ENCODE results near the gene VPREB3. TPM values are rescaled to one million over a fixed set of nuclear protein-coding genes. Genes with fewer than 3 reads are reported as not detected.

VPREB3 gene
- total RNA-seq, 1 experiment from 2014 or later, result 1.1 TPM

DNA sequence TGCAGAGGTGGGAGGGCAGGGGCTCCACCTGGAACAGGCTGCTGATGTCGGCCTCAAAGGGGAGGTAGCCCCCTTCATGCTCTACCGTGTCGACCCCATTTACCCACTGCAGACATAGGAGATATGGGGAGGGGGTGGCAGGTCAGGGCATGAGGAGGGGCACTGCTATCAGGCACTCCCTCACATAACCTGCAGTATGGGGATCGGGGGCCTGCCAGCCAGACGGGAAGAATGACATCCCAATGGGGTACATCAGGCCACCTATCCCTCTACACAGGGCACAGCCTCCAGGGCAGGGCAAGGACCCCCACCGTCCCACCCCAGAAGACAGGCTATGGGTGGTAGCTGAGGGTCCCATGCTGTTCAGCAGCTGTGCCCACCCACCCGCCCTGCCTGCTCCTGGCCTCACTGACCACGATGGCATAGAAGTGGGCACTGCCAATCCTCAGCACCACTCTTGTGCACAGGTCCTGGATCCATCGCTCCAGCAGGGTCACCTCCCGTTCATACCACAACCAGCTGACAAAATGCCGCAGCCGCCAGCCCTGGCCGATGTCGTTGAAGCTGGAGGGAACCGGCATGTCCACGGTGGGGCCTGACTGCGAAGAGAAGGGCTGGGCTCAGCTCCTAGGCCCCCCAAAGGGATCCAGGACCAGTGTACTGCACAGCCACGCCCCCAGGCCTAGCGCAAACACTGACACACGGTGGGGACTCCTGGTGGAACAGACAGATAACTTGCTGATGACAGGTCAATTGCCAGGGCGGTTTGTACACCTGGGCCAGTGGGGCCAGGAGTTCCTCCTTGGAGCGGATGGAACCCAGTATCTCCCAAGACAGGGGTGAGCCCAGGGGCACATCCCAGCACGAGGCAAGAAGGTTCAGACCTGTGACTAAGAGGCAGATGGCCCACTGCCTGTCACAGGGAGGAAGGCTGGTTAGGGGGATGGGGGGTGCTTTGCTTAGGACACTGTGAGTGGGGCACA, 39.3 kb downstream of the VPREB3 start:
- peaks cover 9% of the 10 kb centered on the region; the same call in 1 of the 2 replicates for H3F3A ChIP-seq (ENCODE audit: insufficient read depth, low read depth)
- no peaks in the 10 kb centered on the region for H3K27me3 ChIP-seq (ENCODE audit: insufficient read depth, low read depth)
- intact Hi-C loops (cut with micrococcal nuclease; ENCODE audit: unreplicated experiment), result no loop called here
- H3K9me2 ChIP-seq (ENCODE audit: insufficient read depth), result no peaks in the 10 kb centered on the region
- no peaks in the 10 kb centered on the region for H4K20me1 ChIP-seq (ENCODE audit: insufficient read depth)
- H3K4me2 ChIP-seq, result no peak overlapping the region
- H3K36me3 ChIP-seq (ENCODE audit: low read depth), result 0 out of 2 replicates have a peak, but pooled peaks cover 2% of the 10 kb centered on the region
- peaks cover 10% of the 10 kb centered on the region for H3K79me2 ChIP-seq (ENCODE audit: low read depth)
- H3K9me3 ChIP-seq (ENCODE audit: insufficient read depth, low read depth), result no peaks in the 10 kb centered on the region
- no peak overlapping the region for H3K4me3 ChIP-seq
- ChIA-PET POLR2A (ENCODE audit: unreplicated experiment) (interaction anchor here (0.6 to 0.7 kb wide), 2 partner anchors 56 to 60 kb away, joined by 3 to 6 read pairs; no protein-coding TSS in a partner anchor), CTCF (interaction anchor here (0.6 kb wide), 1 partner anchor 55 kb away, joined by 6 read pairs; no protein-coding TSS in a partner anchor)
- H3K27ac ChIP-seq, result no peak overlapping the region
- H3K4me1 ChIP-seq (replicated peaks; ENCODE audit: insufficient read depth), result 0 out of 2 replicates have a peak, but pooled peaks cover 8% of the 10 kb centered on the region
- no peak overlapping the region for H2AFZ ChIP-seq
- no TSS peak for BruUV-seq (replicated peaks)
- TF ChIP-seq, protein P1, sequence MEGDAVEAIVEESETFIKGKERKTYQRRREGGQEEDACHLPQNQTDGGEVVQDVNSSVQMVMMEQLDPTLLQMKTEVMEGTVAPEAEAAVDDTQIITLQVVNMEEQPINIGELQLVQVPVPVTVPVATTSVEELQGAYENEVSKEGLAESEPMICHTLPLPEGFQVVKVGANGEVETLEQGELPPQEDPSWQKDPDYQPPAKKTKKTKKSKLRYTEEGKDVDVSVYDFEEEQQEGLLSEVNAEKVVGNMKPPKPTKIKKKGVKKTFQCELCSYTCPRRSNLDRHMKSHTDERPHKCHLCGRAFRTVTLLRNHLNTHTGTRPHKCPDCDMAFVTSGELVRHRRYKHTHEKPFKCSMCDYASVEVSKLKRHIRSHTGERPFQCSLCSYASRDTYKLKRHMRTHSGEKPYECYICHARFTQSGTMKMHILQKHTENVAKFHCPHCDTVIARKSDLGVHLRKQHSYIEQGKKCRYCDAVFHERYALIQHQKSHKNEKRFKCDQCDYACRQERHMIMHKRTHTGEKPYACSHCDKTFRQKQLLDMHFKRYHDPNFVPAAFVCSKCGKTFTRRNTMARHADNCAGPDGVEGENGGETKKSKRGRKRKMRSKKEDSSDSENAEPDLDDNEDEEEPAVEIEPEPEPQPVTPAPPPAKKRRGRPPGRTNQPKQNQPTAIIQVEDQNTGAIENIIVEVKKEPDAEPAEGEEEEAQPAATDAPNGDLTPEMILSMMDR (conservative IDR thresholded peaks at IDR 0.05), result no peak
- no peak for TF ChIP-seq EZH2 (IDR thresholded peaks at IDR 0.05; ENCODE audit: low read depth)
- DNase-seq, result no peak

GRCh38 chr22:23713696-23714595, 40.3 kb downstream of the VPREB3 start:
- Histone ChIP-seq H3K27me3 (ENCODE audit: insufficient read depth, low read depth) (no peaks in the 10 kb centered on the region), H3K79me2 (ENCODE audit: low read depth) (peaks cover 10% of the 10 kb centered on the region), H3K9me3 (ENCODE audit: insufficient read depth, low read depth) (no peaks in the 10 kb centered on the region), H3K4me3 (no peak overlapping the region), H2AFZ (no peak overlapping the region), H3K9me2 (ENCODE audit: insufficient read depth) (no peaks in the 10 kb centered on the region), H3F3A (ENCODE audit: insufficient read depth, low read depth) (peaks cover 9% of the 10 kb centered on the region; the same call in 1 of the 2 replicates), H3K36me3 (ENCODE audit: low read depth) (0 out of 2 replicates have a peak, but pooled peaks cover 11% of the 10 kb centered on the region), H3K27ac (no peak overlapping the region), H3K4me1 (replicated peaks; ENCODE audit: insufficient read depth) (0 out of 2 replicates have a peak, but pooled peaks cover 8% of the 10 kb centered on the region), H3K4me2 (no peak overlapping the region), H4K20me1 (ENCODE audit: insufficient read depth) (no peaks in the 10 kb centered on the region)
- no peak for DNase-seq
- intact Hi-C loops (cut with micrococcal nuclease; ENCODE audit: unreplicated experiment), result no loop called here
- POLR2A ChIA-PET (ENCODE audit: unreplicated experiment), result interaction anchor here (0.6 to 0.7 kb wide), 3 partner anchors 55 to 98 kb away, joined by 3 to 6 read pairs (median 4); no protein-coding TSS in a partner anchor
- no TSS peak for BruUV-seq (replicated peaks)
- CTCF ChIA-PET, result interaction anchor here (0.8 kb wide), 1 partner anchor 37 kb away, joined by 4 read pairs; the partner anchor contains the start of gene ZNF70
- TF ChIP-seq, protein P1 (conservative IDR thresholded peaks at IDR 0.05), result no peak
- no peak for TF ChIP-seq EZH2 (IDR thresholded peaks at IDR 0.05; ENCODE audit: low read depth)

GRCh38 chr22:23712256-23712655, 42.0 kb downstream of the VPREB3 start:
- BruUV-seq (replicated peaks), result no TSS peak
- no peak for DNase-seq
- Histone ChIP-seq H3K79me2 (ENCODE audit: low read depth) (peaks cover 10% of the 10 kb centered on the region), H3K9me2 (ENCODE audit: insufficient read depth) (no peaks in the 10 kb centered on the region), H3K4me1 (replicated peaks; ENCODE audit: insufficient read depth) (no peaks in the 10 kb centered on the region), H3K4me2 (no peak overlapping the region), H3F3A (ENCODE audit: insufficient read depth, low read depth) (no peaks in the 10 kb centered on the region), H3K27me3 (ENCODE audit: insufficient read depth, low read depth) (no peaks in the 10 kb centered on the region), H3K9me3 (ENCODE audit: insufficient read depth, low read depth) (no peaks in the 10 kb centered on the region), H4K20me1 (ENCODE audit: insufficient read depth) (no peaks in the 10 kb centered on the region), H3K27ac (no peak overlapping the region), H3K36me3 (ENCODE audit: low read depth) (0 out of 2 replicates have a peak, but pooled peaks cover 18% of the 10 kb centered on the region), H2AFZ (no peak overlapping the region), H3K4me3 (no peak overlapping the region)
- ChIA-PET POLR2A (ENCODE audit: unreplicated experiment) (interaction anchor here (0.6 kb wide), 1 partner anchor 16 kb away, joined by 5 read pairs; no protein-coding TSS in a partner anchor), CTCF (no interaction called here)
- intact Hi-C loops (cut with micrococcal nuclease; ENCODE audit: unreplicated experiment), result no loop called here
- TF ChIP-seq, protein P1 (conservative IDR thresholded peaks at IDR 0.05), result no peak
- no peak for TF ChIP-seq EZH2 (IDR thresholded peaks at IDR 0.05; ENCODE audit: low read depth)

All from PC-9 (cell line).